Left ventricle myocardium inferior (tissue), 1 donor: ENCODE results near the gene FCER1A. TPM values are rescaled to one million over a fixed set of nuclear protein-coding genes. Genes with fewer than 3 reads are reported as not detected.

Source experiments
- DNase-seq: peaks from one replicate; pipeline ENCODE4 v3.0.0-alpha.2; 2020
- H3K27ac ChIP-seq: fragments of 200-600 bp; replicated peaks from 2 replicates; pipeline ENCODE4 v1.8.0; 2021
- H3K27me3 ChIP-seq: fragments of 200-600 bp; 2 replicates; pipeline ENCODE4 v1.8.0; 2021; ENCODE audit warnings: low read depth
- H3K36me3 ChIP-seq: fragments of 200-600 bp; 2 replicates; pipeline ENCODE4 v1.8.0; 2021
- H3K4me1 ChIP-seq: fragments of 200-600 bp; 2 replicates; pipeline ENCODE4 v1.8.0; 2021
- H3K4me3 ChIP-seq: fragments of 200-600 bp; 2 replicates; pipeline ENCODE4 v1.8.0; 2021; ENCODE audit warnings: mild to moderate bottlenecking, moderate library complexity
- H3K9me3 ChIP-seq: fragments of 200-600 bp; replicated peaks from 2 replicates; pipeline ENCODE4 v1.8.0; 2021
- intact Hi-C: fragments of 100-400 bp; cut with micrococcal nuclease; formaldehyde crosslinking; loops from one replicate; pipeline ENCODE4 v1.11.0; 2022
- total RNA-seq: library from RNA; stranded (reverse); fragmentation: NEBNext Ultra II Directional; extraction: Animal tissue kit (Norgen Biotek cat#: 25700); gene quantifications from one replicate; pipeline ENCODE4 v1.2.1, GENCODE V29; 2021
- TF ChIP-seq, protein P1 (sequence below): fragments of 200-600 bp; IDR thresholded peaks from 2 replicates; pipeline ENCODE4 v1.8.0; 2021; ENCODE audit warnings: antibody characterized with exemption, mild to moderate bottlenecking, borderline replicate concordance
- donor health status: DM: no; HTN: yes; CAD: no; lungs with severe emphysema.

FCER1A gene
- total RNA-seq, 1 donor from 2014 or later = 0.96 TPM

DNA sequence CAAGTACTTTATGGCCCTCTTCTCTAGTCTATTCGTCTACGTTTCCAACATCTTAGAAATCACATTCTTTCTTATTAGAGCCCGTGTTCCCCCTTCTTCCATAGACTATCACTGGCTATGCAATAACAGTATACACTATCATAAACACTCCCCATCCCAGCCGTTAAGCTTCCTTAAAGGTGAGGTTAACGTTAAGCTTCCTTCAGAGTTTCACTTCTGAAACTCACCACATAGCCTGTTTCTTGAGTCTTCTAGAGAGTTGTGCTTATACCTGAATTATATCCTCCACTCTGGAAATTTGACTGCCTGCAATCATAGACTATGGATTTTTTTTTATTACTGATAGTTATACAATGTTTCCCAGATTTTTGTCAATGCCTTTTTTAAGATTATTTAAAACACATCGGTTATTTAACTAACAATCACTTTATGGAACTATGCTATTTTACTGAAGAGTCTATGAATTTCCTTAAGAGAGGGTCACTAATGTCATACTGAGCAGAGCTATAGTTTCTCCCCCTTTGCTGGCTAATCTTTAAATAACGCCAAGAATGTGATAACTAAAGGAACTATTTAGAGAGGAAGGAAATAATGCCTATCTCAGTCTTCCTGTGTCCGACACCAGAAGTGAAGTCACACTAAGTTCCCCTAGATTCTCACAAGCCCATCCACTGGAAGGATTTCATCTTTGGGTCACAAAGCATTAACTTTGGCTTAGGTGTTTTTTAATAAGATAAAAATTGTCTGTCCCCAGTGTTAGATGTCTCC lies 16.8 kb downstream of the FCER1A start:
- Histone ChIP-seq H3K36me3 (no peaks in the 10 kb centered on the region), H3K4me3 (no peak overlapping the region), H3K4me1 (no peaks in the 10 kb centered on the region), H3K9me3 (no peaks in the 10 kb centered on the region), H3K27me3 (no peaks in the 10 kb centered on the region), H3K27ac (no peak overlapping the region)
- DNase-seq = no peak
- intact Hi-C loops = no loop called here
- TF ChIP-seq, protein P1, sequence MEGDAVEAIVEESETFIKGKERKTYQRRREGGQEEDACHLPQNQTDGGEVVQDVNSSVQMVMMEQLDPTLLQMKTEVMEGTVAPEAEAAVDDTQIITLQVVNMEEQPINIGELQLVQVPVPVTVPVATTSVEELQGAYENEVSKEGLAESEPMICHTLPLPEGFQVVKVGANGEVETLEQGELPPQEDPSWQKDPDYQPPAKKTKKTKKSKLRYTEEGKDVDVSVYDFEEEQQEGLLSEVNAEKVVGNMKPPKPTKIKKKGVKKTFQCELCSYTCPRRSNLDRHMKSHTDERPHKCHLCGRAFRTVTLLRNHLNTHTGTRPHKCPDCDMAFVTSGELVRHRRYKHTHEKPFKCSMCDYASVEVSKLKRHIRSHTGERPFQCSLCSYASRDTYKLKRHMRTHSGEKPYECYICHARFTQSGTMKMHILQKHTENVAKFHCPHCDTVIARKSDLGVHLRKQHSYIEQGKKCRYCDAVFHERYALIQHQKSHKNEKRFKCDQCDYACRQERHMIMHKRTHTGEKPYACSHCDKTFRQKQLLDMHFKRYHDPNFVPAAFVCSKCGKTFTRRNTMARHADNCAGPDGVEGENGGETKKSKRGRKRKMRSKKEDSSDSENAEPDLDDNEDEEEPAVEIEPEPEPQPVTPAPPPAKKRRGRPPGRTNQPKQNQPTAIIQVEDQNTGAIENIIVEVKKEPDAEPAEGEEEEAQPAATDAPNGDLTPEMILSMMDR = no peak

DNA sequence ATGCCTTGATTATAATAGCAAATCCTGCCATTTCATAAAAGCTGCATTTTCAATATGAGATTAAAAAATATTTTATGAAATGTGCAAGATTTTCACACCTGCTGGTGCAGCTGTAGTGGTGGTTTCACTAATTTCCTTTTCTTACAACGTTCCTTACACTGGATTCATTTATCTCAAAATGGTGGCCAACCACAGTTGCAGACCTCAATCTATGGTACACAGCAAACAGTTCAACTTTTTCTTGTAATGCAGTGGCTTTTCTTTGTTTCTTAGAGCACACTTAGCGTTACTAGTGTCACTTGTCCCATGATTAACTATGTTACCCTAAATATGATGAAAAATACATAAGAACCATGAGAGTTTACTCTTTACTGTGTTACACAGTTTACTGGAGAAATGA lies 32.7 kb downstream of the FCER1A start:
- Histone ChIP-seq H3K27me3 (no peaks in the 10 kb centered on the region), H3K27ac (no peak overlapping the region), H3K4me3 (no peak overlapping the region), H3K4me1 (no peaks in the 10 kb centered on the region), H3K36me3 (no peaks in the 10 kb centered on the region), H3K9me3 (peaks cover 20% of the 10 kb centered on the region)
- DNase-seq = no peak
- intact Hi-C loops = no loop called here
- TF ChIP-seq, protein P1 = no peak

DNA sequence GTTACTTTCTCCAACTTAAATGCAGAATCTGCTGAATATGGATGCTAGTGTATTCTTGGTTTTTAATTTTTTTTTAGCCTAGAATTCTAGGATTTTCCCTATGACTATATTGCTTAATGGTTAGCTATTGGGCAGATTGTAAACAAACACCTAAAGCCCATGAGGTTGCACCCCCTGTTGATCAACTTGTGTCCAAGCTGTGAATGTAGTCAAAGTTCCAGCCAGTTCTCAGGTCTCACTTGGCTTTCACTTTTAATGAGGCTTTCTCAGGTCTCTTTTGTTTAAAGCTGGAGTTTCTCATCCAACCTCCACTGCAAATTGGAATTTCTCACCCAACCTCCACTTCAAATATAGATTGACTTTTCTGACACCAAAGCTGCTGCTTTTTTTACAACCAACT lies 35.9 kb downstream of the FCER1A start:
- Histone ChIP-seq H3K4me1 (no peaks in the 10 kb centered on the region), H3K36me3 (no peaks in the 10 kb centered on the region), H3K4me3 (no peak overlapping the region), H3K9me3 (peaks cover 2% of the 10 kb centered on the region), H3K27ac (no peak overlapping the region), H3K27me3 (no peaks in the 10 kb centered on the region)
- intact Hi-C loops = no loop called here
- TF ChIP-seq, protein P1 = no peak
- DNase-seq = no peak

DNA sequence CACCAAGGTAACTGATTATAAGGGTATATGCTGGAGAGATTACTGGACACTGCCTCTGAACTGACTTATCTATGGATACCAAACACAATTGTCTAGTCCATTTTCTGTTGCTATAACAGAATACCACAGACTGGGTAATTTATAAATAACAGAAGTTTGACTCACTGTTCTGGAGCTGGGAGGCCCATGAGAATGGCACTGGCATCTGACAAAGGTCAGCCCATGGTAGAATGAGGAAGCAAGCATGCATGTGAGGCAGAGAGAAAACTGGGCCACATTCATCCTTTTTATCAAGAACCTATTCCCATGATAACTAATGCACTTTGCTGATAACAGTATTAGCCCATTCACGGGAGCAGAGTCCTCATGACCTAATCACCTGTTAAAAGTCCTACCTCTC lies 37.4 kb downstream of the FCER1A start:
- intact Hi-C loops = no loop called here
- TF ChIP-seq, protein P1 = no peak
- Histone ChIP-seq H3K36me3 (no peaks in the 10 kb centered on the region), H3K9me3 (no peaks in the 10 kb centered on the region), H3K4me3 (no peak overlapping the region), H3K27me3 (no peaks in the 10 kb centered on the region), H3K27ac (no peak overlapping the region), H3K4me1 (no peaks in the 10 kb centered on the region)
- no peak for DNase-seq

DNA sequence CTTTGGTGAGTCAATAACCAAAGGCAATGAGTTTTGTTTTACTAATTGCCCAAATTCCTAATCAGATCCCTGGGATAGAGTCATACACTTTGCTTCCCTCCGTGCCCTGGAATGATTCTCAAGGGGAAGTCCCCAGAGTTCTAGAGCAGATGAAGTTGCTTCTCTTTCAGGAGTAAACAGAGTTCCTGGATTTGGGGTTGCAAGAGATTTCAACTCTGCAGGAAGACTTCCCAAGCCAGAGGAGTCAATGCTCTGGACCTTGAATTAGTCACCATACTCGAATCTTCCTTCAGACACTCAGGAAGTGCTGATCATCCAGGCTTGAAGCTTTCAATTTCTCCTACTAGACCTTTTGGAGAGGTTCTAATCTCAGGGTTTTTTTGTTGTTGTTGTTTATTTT lies 39.6 kb downstream of the FCER1A start:
- TF ChIP-seq, protein P1 = no peak
- Histone ChIP-seq H3K4me1 (no peaks in the 10 kb centered on the region), H3K27me3 (no peaks in the 10 kb centered on the region), H3K27ac (no peak overlapping the region), H3K36me3 (no peaks in the 10 kb centered on the region), H3K9me3 (no peaks in the 10 kb centered on the region), H3K4me3 (no peak overlapping the region)
- no peak for DNase-seq
- intact Hi-C loops = no loop called here
